Lung (tissue), 12 donors: Measurements from ENCODE around the gene COX4I1. TPM values are rescaled to one million over a fixed set of nuclear protein-coding genes. Genes with fewer than 3 reads are reported as not detected.

ENCODE experiments used
- ATAC-seq: fragments of 200-7000 bp; cut with Tn5 transposase; one replicate; pipeline ENCODE4 v1.9.1; 2020; ENCODE audit warnings: moderate number of reproducible peaks; ENCODE audit not compliant: insufficient read depth, low FRiP score
- DNase-seq, 3 donors: peaks; one replicate each; pipeline ENCODE4 v3.0.0-alpha.2; 2013 to 2017
- H3K27ac ChIP-seq, 2 donors: one replicate each; pipeline ENCODE4 v1.5.1; 2013; ENCODE audit warnings: mild to moderate bottlenecking in 2 of 2, moderate library complexity in 2 of 2, control low read depth in 1 of 2, inconsistent platforms in 1 of 2, low read depth in 1 of 2, low read length in 1 of 2
- H3K27me3 ChIP-seq, 3 donors: one replicate each; pipeline ENCODE4 v1.5.1; 2013; ENCODE audit warnings: low read length in 2 of 3; ENCODE audit not compliant: control insufficient read depth in 3 of 3, insufficient read depth in 3 of 3
- H3K36me3 ChIP-seq, 4 donors: one replicate each; pipeline ENCODE4 v1.5.1; 2013; ENCODE audit warnings: low read length in 4 of 4, mild to moderate bottlenecking in 1 of 4, moderate library complexity in 1 of 4; ENCODE audit not compliant: control insufficient read depth in 4 of 4, insufficient read depth in 4 of 4
- H3K4me1 ChIP-seq, 5 donors: one replicate each; pipeline ENCODE4 v1.5.1; 2013; ENCODE audit warnings: low read length in 5 of 5, mild to moderate bottlenecking in 2 of 5, moderate library complexity in 1 of 5; ENCODE audit not compliant: control insufficient read depth in 5 of 5, insufficient read depth in 5 of 5
- H3K4me3 ChIP-seq: one replicate; pipeline ENCODE4 v1.5.1; 2013; ENCODE audit warnings: mild to moderate bottlenecking, control low read depth, moderate library complexity
- H3K9ac ChIP-seq, 2 donors: one replicate each; pipeline ENCODE4 v1.5.1; 2013; ENCODE audit warnings: low read length in 2 of 2, control low read depth in 1 of 2; ENCODE audit not compliant: insufficient read depth in 1 of 2
- H3K9me3 ChIP-seq, 4 donors: one replicate each; pipeline ENCODE4 v1.5.1; 2013; ENCODE audit warnings: low read length in 3 of 4, mild to moderate bottlenecking in 1 of 4, moderate library complexity in 1 of 4; ENCODE audit not compliant: control insufficient read depth in 4 of 4, insufficient read depth in 3 of 4
- WGBS, 2 donors: extraction: QIAGEN DNeasy Blood & Tissue Kit; methylation state at CpG; one replicate each; pipeline ENCODE4 v1.1.7; 2013; 5-methylcytosine and 5-hydroxymethylcytosine counted together
- polyA plus RNA-seq, 2 donors: library from polyadenylated mRNA; stranded (reverse); fragments of 200-250 nt; gene quantifications; one replicate each; pipeline ENCODE4 v1.2.1, GENCODE V29; 2013
- total RNA-seq, 2 donors: library from RNA; depleted of rRNA in 1 of 2; stranded (reverse); fragments of >200 nt in 1 of 2; gene quantifications; one replicate each; pipeline ENCODE4 v1.2.1, GENCODE V29; 2014 to 2021
- TF ChIP-seq, protein P1 (sequence below): IDR thresholded peaks from 2 replicates; pipeline ENCODE4 v1.5.1; 2012; ENCODE audit warnings: mild to moderate bottlenecking; ENCODE audit errors: control extremely low read depth, extremely low read depth
- donor health status: control.
- donor health status: control.
- donor health status: Bipolar disorder and iron deficiency.
- donor health status: healthy.
- donor health status: DM: yes; HTN: yes; CAD: no.

Gene COX4I1
- total and polyA plus RNA-seq, 4 donors, result 243 to 1,291 (median 532) TPM

DNA sequence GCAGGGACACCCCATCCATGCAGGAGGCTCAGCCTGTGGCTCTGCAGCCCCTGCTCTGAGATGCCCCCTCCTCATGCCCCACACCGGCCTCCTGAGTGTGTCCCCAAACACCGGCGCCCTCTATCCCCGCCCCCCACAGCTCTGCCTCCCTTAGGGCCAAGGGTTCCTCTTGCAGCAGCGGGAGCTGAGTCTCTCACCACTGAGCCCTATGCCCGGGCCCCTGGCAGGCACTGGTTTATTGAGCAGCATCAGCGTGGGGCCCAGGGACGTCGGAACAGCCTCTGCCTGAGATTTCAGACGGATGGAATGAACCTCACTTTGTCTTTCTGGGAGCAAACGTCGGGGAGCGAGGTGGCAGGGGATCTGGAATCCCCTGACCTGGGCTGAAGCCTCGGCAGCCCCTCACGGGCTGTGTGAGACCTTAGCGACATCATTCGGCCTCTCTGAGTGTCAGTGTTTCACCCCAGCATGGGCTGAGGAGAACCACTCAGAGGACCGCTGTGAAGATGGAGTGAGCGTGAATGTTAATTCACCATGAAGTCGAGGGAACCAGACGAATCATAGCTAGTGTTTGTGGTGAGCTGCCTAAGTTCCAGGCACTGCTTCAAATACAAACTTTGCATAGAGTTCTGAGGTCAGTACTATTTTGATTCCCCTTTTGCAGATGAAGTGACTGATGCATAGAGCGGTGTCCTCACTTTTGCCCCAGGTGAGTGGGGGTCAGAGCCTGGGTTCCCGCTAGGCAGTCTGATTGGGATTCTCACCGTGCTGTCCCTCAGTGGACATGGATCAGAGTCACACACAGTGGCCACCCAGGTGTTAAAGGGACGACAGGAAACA, 43.3 kb upstream of the COX4I1 start:
- Histone ChIP-seq H3K4me1 (peaks cover 0 to 29% (median 6%) of the 10 kb centered on the region in 5 donors), H3K27me3 (peaks cover 0 to 16% (median 0%) of the 10 kb centered on the region in 3 donors), H3K4me3 (no peak overlapping the region), H3K36me3 (no peaks in the 10 kb centered on the region), H3K27ac (no peak overlapping the region), H3K9me3 (no peaks in the 10 kb centered on the region), H3K9ac (no peak overlapping the region)
- ATAC-seq (no peak), DNase-seq (no peak)
- 79 to 82% methylated on average over 25 of the region's 25 CpGs for WGBS, 2 donors
- TF ChIP-seq, protein P1, sequence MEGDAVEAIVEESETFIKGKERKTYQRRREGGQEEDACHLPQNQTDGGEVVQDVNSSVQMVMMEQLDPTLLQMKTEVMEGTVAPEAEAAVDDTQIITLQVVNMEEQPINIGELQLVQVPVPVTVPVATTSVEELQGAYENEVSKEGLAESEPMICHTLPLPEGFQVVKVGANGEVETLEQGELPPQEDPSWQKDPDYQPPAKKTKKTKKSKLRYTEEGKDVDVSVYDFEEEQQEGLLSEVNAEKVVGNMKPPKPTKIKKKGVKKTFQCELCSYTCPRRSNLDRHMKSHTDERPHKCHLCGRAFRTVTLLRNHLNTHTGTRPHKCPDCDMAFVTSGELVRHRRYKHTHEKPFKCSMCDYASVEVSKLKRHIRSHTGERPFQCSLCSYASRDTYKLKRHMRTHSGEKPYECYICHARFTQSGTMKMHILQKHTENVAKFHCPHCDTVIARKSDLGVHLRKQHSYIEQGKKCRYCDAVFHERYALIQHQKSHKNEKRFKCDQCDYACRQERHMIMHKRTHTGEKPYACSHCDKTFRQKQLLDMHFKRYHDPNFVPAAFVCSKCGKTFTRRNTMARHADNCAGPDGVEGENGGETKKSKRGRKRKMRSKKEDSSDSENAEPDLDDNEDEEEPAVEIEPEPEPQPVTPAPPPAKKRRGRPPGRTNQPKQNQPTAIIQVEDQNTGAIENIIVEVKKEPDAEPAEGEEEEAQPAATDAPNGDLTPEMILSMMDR, result no peak

DNA sequence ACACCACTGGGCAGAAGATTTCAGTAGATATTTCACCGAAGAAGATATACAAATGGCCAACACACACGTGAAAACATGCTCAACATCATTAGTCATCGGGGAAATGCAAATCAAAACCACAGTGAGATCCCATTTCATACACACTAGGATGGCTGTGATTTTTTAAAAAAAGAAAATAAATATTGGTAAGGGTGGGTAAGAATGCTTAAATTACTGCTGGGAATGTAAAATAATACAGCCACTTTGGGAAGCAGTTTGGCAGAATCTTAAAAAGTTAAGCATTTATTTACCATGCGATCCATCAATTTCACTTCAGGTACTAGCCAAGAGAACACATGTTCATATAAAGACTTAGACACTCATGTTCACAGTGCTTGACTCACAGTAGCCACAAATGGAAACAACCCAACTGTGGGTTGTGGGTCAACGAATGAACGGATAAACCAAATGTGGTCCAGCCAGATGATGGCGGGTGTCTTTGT, 42.1 kb upstream of the COX4I1 start:
- DNase-seq (no peak), ATAC-seq (no peak)
- Histone ChIP-seq H3K4me1 (peaks cover 0 to 19% (median 0%) of the 10 kb centered on the region in 5 donors), H3K9ac (no peak overlapping the region), H3K4me3 (no peak overlapping the region), H3K9me3 (no peaks in the 10 kb centered on the region), H3K36me3 (no peaks in the 10 kb centered on the region), H3K27me3 (peaks cover 0 to 13% (median 0%) of the 10 kb centered on the region in 3 donors), H3K27ac (no peak overlapping the region)
- TF ChIP-seq, protein P1, result no peak
- WGBS, 2 donors, result 67 to 72% methylated on average over 7 of the region's 7 CpGs

DNA sequence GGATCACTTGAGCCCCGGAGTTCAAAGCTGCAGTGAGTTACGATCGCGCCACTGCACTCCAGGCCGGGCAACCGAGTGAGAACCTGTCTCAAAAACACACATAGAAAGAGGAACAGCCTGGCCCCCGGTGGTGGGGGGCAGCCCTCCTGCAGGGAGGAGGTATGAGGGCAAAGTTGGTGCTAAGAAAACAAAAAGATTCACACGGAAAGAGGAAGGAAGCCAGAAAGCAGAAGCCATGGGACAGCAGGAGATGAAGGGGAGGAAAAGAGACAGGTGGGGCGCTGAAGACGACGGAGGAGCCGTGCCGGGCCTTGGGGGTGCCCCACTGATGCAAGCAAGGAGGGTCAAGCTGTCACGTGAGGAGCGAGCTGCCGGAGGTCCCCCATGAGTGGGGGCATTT, 40.4 kb upstream of the COX4I1 start:
- TF ChIP-seq, protein P1, result no peak
- Histone ChIP-seq H3K27me3 (peaks cover 0 to 13% (median 0%) of the 10 kb centered on the region in 3 donors), H3K9me3 (no peaks in the 10 kb centered on the region), H3K9ac (no peak overlapping the region), H3K27ac (no peak overlapping the region), H3K4me3 (no peak overlapping the region), H3K4me1 (peaks cover 0 to 8% (median 0%) of the 10 kb centered on the region in 5 donors), H3K36me3 (no peaks in the 10 kb centered on the region)
- 26 to 48% methylated on average over 16 of the region's 16 CpGs for WGBS, 2 donors
- no peak for DNase-seq
- ATAC-seq, result no peak
